Prostate gland (tissue), 2 donors: ENCODE measurements around the gene ACSF3. TPM values are rescaled to one million over a fixed set of nuclear protein-coding genes. Genes with fewer than 3 reads are reported as not detected.

Experiments used
- DNase-seq: peaks from one replicate; pipeline ENCODE4 v3.0.0-alpha.2; 2019; ENCODE audit warnings: low spot score
- H3K27ac ChIP-seq, 2 donors: fragments of 200-600 bp; sonication (generic); 2 replicates each; pipeline ENCODE4 v1.5.1; 2017 to 2019
- H3K27me3 ChIP-seq: fragments of 200-600 bp; sonication (generic); replicated peaks from 2 replicates; pipeline ENCODE4 v1.5.1; 2019; ENCODE audit not compliant: insufficient read depth
- H3K36me3 ChIP-seq, 2 donors: fragments of 200-600 bp; sonication (generic); 1 replicate in 1 of 2; 2 replicates in 1 of 2; pipeline versions ENCODE4 v1.5.1 to v1.8.1; 2017 to 2019
- H3K4me1 ChIP-seq: fragments of 200-600 bp; sonication (generic); replicated peaks from 2 replicates; pipeline ENCODE4 v1.5.1; 2019
- H3K4me3 ChIP-seq, 2 donors: fragments of 200-600 bp; sonication (generic); 2 replicates each; pipeline ENCODE4 v1.5.1; 2017 to 2019
- H3K9me3 ChIP-seq: fragments of 200-600 bp; sonication (generic); 2 replicates; pipeline ENCODE4 v1.5.1; 2017
- POLR2A ChIP-seq: fragments of 450-650 bp; IDR thresholded peaks from one replicate; pipeline ENCODE4 v1.6.1; 2016; ENCODE audit warnings: antibody characterized with exemption, mild to moderate bottlenecking
- POLR2AphosphoS5 ChIP-seq: sonication (generic); formaldehyde crosslinking; IDR thresholded peaks from one replicate; pipeline ENCODE4 v1.6.1; 2017; ENCODE audit warnings: antibody characterized with exemption
- WGBS: methylation state at CpG from one replicate; pipeline ENCODE4 v1.1.5; 2018; 5-methylcytosine and 5-hydroxymethylcytosine counted together
- intact Hi-C: fragments of 100-400 bp; cut with DNase I; formaldehyde crosslinking; loops from one replicate; pipeline ENCODE4 v1.14.2; 2022
- total RNA-seq, 2 donors: library from RNA; depleted of rRNA; stranded (reverse); fragments of >200 nt; gene quantifications; one replicate each; pipeline ENCODE4 v1.1.0, GENCODE V29; 2016
- TF ChIP-seq, protein P1 (sequence below), 4 experiments: fragments of 200-600 bp in 2 of 4; fragments of 450-650 bp in 2 of 4; sonication (generic) in 2 of 4; IDR thresholded peaks; 1 replicate in 3 of 4; 2 replicates in 1 of 4; pipeline ENCODE4 v1.5.1; 2016 to 2019; ENCODE audit warnings: antibody characterized with exemption in 4 of 4, mild to moderate bottlenecking in 2 of 4, moderate library complexity in 2 of 4

Gene ACSF3
- total RNA-seq, 2 donors from 2014 or later, result 42.1 to 80.5 TPM

DNA sequence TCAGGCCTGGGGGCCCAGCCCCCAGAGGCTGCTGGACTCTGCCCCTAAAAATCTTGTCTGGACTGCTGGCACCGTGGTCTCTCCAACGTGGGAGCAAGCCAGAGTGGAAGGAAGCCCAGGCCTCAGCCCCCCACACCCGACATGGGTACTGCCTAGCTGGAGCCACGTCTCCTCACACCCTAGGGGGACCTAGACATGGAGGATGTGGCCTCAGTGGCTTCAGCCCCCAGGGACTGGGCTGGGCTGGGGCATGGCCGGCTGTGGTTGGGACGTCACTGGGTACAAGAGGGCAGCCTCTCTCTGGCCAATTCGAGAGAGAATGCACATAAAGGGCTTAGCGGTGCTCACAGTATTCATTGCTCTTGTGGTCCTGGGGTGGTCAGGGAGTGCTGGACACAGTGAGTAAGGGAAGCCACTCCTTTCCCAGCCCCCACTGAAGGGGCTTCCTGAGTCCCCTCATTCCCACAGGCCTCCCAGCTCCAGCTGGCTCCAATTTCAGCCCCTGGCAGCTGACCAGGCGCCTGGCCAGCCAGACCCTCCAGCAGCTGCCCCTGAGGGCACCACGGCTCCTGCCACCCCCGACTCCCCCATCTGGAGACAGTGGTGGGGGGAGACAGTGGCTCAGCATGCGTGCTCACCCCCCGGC, 79.0 kb downstream of the ACSF3 start:
- Histone ChIP-seq H3K27me3 (no peaks in the 10 kb centered on the region), H3K36me3 (no peaks in the 10 kb centered on the region), H3K27ac (no peak overlapping the region), H3K4me3 (no peak overlapping the region), H3K9me3 (no peaks in the 10 kb centered on the region), H3K4me1 (no peaks in the 10 kb centered on the region)
- no peak for TF ChIP-seq POLR2AphosphoS5
- TF ChIP-seq, protein P1, sequence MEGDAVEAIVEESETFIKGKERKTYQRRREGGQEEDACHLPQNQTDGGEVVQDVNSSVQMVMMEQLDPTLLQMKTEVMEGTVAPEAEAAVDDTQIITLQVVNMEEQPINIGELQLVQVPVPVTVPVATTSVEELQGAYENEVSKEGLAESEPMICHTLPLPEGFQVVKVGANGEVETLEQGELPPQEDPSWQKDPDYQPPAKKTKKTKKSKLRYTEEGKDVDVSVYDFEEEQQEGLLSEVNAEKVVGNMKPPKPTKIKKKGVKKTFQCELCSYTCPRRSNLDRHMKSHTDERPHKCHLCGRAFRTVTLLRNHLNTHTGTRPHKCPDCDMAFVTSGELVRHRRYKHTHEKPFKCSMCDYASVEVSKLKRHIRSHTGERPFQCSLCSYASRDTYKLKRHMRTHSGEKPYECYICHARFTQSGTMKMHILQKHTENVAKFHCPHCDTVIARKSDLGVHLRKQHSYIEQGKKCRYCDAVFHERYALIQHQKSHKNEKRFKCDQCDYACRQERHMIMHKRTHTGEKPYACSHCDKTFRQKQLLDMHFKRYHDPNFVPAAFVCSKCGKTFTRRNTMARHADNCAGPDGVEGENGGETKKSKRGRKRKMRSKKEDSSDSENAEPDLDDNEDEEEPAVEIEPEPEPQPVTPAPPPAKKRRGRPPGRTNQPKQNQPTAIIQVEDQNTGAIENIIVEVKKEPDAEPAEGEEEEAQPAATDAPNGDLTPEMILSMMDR (IDR thresholded peaks at IDR 0.05), result no peak
- no peak for DNase-seq
- WGBS, result 64% methylated on average over 13 of the region's 13 CpGs
- intact Hi-C loops, result loop anchor here (10.0 kb wide), 1 partner anchor 438 kb away; no protein-coding TSS in a partner anchor

GRCh38 chr16:89173174-89173921, 79.7 kb downstream of the ACSF3 start:
- intact Hi-C loops, result loop anchor here (10.0 kb wide), 1 partner anchor 439 kb away; no protein-coding TSS in a partner anchor
- no peak for DNase-seq
- Histone ChIP-seq H3K4me1 (no peaks in the 10 kb centered on the region), H3K27me3 (no peaks in the 10 kb centered on the region), H3K27ac (no peak overlapping the region), H3K36me3 (no peaks in the 10 kb centered on the region), H3K4me3 (no peak overlapping the region), H3K9me3 (no peaks in the 10 kb centered on the region)
- 71% methylated on average over 10 of the region's 11 CpGs for WGBS
- TF ChIP-seq POLR2A, result no peak
- TF ChIP-seq POLR2AphosphoS5, result no peak
- TF ChIP-seq, protein P1 (IDR thresholded peaks at IDR 0.05), result no peak

DNA sequence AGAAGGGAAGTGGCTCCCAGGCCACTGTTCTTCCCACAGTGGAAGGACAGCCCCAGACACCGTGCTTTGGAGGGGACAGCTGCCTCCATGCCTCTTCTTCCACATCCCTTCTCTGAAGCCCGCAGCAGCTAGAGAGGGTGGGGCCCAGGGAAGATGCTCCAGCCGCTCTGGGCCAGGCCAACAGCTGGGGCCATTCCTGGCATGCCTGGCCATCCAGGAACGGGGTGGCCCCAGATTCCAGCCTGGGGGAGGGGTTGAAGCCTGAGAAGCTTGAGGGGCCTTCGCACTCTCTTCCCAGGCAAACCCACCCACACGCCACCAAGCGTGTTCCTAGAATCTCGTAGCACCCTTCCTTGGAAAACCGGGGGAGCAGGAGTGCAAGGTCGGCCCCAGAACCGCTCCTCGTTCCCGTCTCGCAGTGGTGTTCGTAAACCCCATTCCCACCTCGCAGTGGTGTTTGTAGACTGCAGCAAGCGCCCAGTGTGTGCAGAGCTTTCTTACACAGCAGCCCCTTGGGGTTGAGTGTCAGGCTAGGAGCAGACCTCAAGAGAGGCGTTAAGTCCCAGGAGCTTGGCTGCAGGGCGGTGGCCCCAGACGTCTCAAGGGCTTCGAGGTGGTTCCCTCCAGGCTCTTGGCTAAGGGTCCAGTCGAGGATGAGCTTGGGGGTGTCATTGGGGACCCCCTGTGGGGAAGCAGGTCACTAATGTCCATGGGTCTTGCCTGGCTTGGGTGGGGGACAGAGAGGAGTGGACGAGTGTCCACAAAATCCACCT, 80.6 kb downstream of the ACSF3 start:
- Histone ChIP-seq H3K4me3 (no peak overlapping the region), H3K9me3 (no peaks in the 10 kb centered on the region), H3K27ac (no peak overlapping the region), H3K36me3 (no peaks in the 10 kb centered on the region), H3K27me3 (no peaks in the 10 kb centered on the region), H3K4me1 (no peaks in the 10 kb centered on the region)
- intact Hi-C loops, result loop anchor here (10.0 kb wide), 1 partner anchor 439 kb away; no protein-coding TSS in a partner anchor
- 74% methylated on average over 23 of the region's 23 CpGs for WGBS
- TF ChIP-seq, protein P1 (IDR thresholded peaks at IDR 0.05), result no peak
- TF ChIP-seq POLR2A (no peak), POLR2AphosphoS5 (no peak)
- no peak for DNase-seq

GRCh38 chr16:89174877-89175276, 81.2 kb downstream of the ACSF3 start:
- Histone ChIP-seq H3K27ac (no peak overlapping the region), H3K27me3 (no peaks in the 10 kb centered on the region), H3K4me3 (no peak overlapping the region), H3K36me3 (no peaks in the 10 kb centered on the region), H3K9me3 (no peaks in the 10 kb centered on the region), H3K4me1 (no peaks in the 10 kb centered on the region)
- intact Hi-C loops, result loop anchor here (10.0 kb wide), 1 partner anchor 440 kb away; no protein-coding TSS in a partner anchor
- no peak for DNase-seq
- TF ChIP-seq POLR2A (no peak), POLR2AphosphoS5 (no peak)
- TF ChIP-seq, protein P1 (IDR thresholded peaks at IDR 0.05), result no peak
- 91% methylated on average over 14 of the region's 14 CpGs for WGBS
